H1 (cell line): ENCODE results near the gene PEX16. TPM values are rescaled to one million over a fixed set of nuclear protein-coding genes. Genes with fewer than 3 reads are reported as not detected.

Experiments used
- CTCF ChIA-PET: fragments of 300-600 bp; sonication (Branson Sonifier 250); formaldehyde crosslinking; loops from one replicate; lab custom pipeline; 2021; ENCODE audit not compliant: partially characterized antibody; lab: Charles Lee
- POLR2A ChIA-PET: fragments of 300-600 bp; sonication (Branson Sonifier 250); formaldehyde crosslinking; loops from one replicate; lab custom pipeline; 2021; ENCODE audit warnings: inconsistent platforms; ENCODE audit not compliant: partially characterized antibody; lab: Charles Lee
- DNase-seq, 2 experiments: peaks; one replicate each; pipeline versions ENCODE4 v3.0.0 to v3.0.0-alpha.2; 2010 to 2022; ENCODE audit warnings: low spot score in 2 of 2, low read depth in 1 of 2, mixed read lengths in 1 of 2
- FAIRE-seq: peaks from 2 replicates; lab custom pipeline; 2011; peaks lifted over from hg19 to GRCh38; lab: Jason Lieb, UNC
- H2AFZ ChIP-seq: 2 replicates; pipeline ENCODE4 v1.8.1; 2012; ENCODE audit warnings: low read length, inconsistent platforms
- H2AK5ac ChIP-seq: 2 replicates; pipeline ENCODE4 v1.6.1; 2013; ENCODE audit warnings: low read depth, low read length
- H2BK120ac ChIP-seq: replicated peaks from 2 replicates; pipeline ENCODE3; 2013; ENCODE audit warnings: low read depth, low read length, inconsistent platforms
- H2BK12ac ChIP-seq: 2 replicates; pipeline ENCODE4 v1.6.1; 2013; ENCODE audit warnings: low read depth, low read length
- H2BK15ac ChIP-seq: 2 replicates; pipeline ENCODE4 v1.6.1; 2013; ENCODE audit warnings: low read length
- H2BK20ac ChIP-seq: 2 replicates; pipeline ENCODE4 v1.6.1; 2013; ENCODE audit warnings: low read length
- H2BK5ac ChIP-seq: 2 replicates; pipeline ENCODE4 v1.6.1; 2013; ENCODE audit warnings: low read depth, low read length
- H3K14ac ChIP-seq: 2 replicates; pipeline ENCODE4 v1.6.1; 2013; ENCODE audit warnings: inconsistent platforms; ENCODE audit not compliant: insufficient read length
- H3K18ac ChIP-seq: 2 replicates; pipeline ENCODE4 v1.6.1; 2013; ENCODE audit warnings: low read length; ENCODE audit errors: extremely low read depth
- H3K23ac ChIP-seq: 2 replicates; pipeline ENCODE4 v1.6.1; 2013; ENCODE audit warnings: inconsistent platforms; ENCODE audit not compliant: insufficient read length
- H3K23me2 ChIP-seq: 2 replicates; pipeline ENCODE4 v1.6.1; 2013; ENCODE audit warnings: low read depth, low read length
- H3K27ac ChIP-seq: 2 replicates; pipeline ENCODE4 v1.6.1; 2011; ENCODE audit warnings: low read depth, low read length, inconsistent platforms
- H3K27me3 ChIP-seq, 4 experiments: replicated peaks in 1 of 4; 1 replicate in 1 of 4; 2 replicates in 3 of 4; pipeline versions ENCODE4 v1.6.1 to v1.8.1; 2011 to 2013; ENCODE audit warnings: low read length in 3 of 4, mild to moderate bottlenecking in 3 of 4, inconsistent platforms in 2 of 4, mixed read lengths in 2 of 4, moderate library complexity in 1 of 4; ENCODE audit not compliant: control insufficient read depth in 3 of 4, insufficient read depth in 3 of 4; ENCODE audit errors: extremely low read depth in 1 of 4
- H3K36me3 ChIP-seq, 4 experiments: 2 replicates each; pipeline versions ENCODE4 v1.6.1 to v1.8.1; 2011 to 2013; ENCODE audit warnings: mild to moderate bottlenecking in 4 of 4, low read length in 3 of 4, moderate library complexity in 2 of 4, control low read depth in 1 of 4, inconsistent platforms in 1 of 4; ENCODE audit not compliant: insufficient read depth in 4 of 4, control insufficient read depth in 2 of 4
- H3K4ac ChIP-seq: replicated peaks from 2 replicates; pipeline ENCODE3; 2013; ENCODE audit warnings: low read length, low read depth, mixed read lengths, inconsistent platforms; ENCODE audit not compliant: insufficient read length
- H3K4me1 ChIP-seq, 4 experiments: replicated peaks in 1 of 4; 1 replicate in 1 of 4; 2 replicates in 3 of 4; pipeline versions ENCODE4 v1.6.1 to v1.8.1; 2011 to 2013; ENCODE audit warnings: low read length in 3 of 4, inconsistent platforms in 2 of 4, mixed read lengths in 1 of 4; ENCODE audit not compliant: insufficient read depth in 4 of 4, control insufficient read depth in 3 of 4
- H3K4me2 ChIP-seq, 2 experiments: 2 replicates each; pipeline versions ENCODE4 v1.6.1 to v1.8.1; 2011 to 2013; ENCODE audit warnings: low read depth in 2 of 2, low read length in 2 of 2, control low read depth in 1 of 2, inconsistent platforms in 1 of 2, mild to moderate bottlenecking in 1 of 2; ENCODE audit not compliant: insufficient read depth in 1 of 2
- H3K4me3 ChIP-seq, 4 experiments: fragments of 200-600, 300-600 bp in 1 of 4; sonication (generic), shearing (Covaris generic), sonication (Bioruptor Twin) in 1 of 4; 2 replicates each; pipeline versions ENCODE4 v1.5.1 to v1.8.1; 2011 to 2016; ENCODE audit warnings: low read length in 4 of 4, low read depth in 3 of 4, control low read depth in 2 of 4, inconsistent platforms in 2 of 4, mild to moderate bottlenecking in 2 of 4, mixed read lengths in 1 of 4, moderate library complexity in 1 of 4; ENCODE audit not compliant: insufficient read depth in 2 of 4; ENCODE audit errors: extremely low read depth in 1 of 4
- H3K56ac ChIP-seq: replicated peaks from 2 replicates; pipeline ENCODE3; 2013; ENCODE audit warnings: low read depth, mild to moderate bottlenecking, mixed read lengths, low read length, inconsistent platforms; ENCODE audit not compliant: insufficient read length
- H3K79me1 ChIP-seq: 2 replicates; pipeline ENCODE4 v1.6.1; 2013; ENCODE audit warnings: low read depth, low read length, control low read depth
- H3K79me2 ChIP-seq, 2 experiments: 2 replicates each; pipeline versions ENCODE4 v1.6.1 to v1.8.1; 2012 to 2013; ENCODE audit warnings: low read length in 2 of 2, mild to moderate bottlenecking in 2 of 2, inconsistent platforms in 1 of 2; ENCODE audit not compliant: insufficient read depth in 2 of 2, control insufficient read depth in 1 of 2
- H3K9ac ChIP-seq, 4 experiments: replicated peaks in 1 of 4; 1 replicate in 1 of 4; 2 replicates in 3 of 4; pipeline versions ENCODE4 v1.6.1 to v1.8.1; 2011 to 2013; ENCODE audit warnings: low read depth in 3 of 4, low read length in 3 of 4, control low read depth in 2 of 4, mild to moderate bottlenecking in 2 of 4, moderate library complexity in 2 of 4, inconsistent platforms in 1 of 4; ENCODE audit errors: extremely low read depth in 1 of 4
- H3K9me3 ChIP-seq, 2 experiments: 2 replicates each; pipeline versions ENCODE4 v1.6.1 to v1.8.1; 2012 to 2013; ENCODE audit warnings: mild to moderate bottlenecking in 2 of 2, moderate library complexity in 2 of 2, control low read depth in 1 of 2, inconsistent platforms in 1 of 2, low read depth in 1 of 2, low read length in 1 of 2, mixed read lengths in 1 of 2; ENCODE audit not compliant: insufficient read depth in 2 of 2
- H4K20me1 ChIP-seq, 2 experiments: replicated peaks in 1 of 2; 2 replicates each; pipeline versions ENCODE3 to v1.8.1; 2011 to 2013; ENCODE audit warnings: inconsistent platforms in 2 of 2, low read length in 2 of 2, mild to moderate bottlenecking in 1 of 2; ENCODE audit not compliant: insufficient read depth in 2 of 2, control insufficient read depth in 1 of 2
- H4K5ac ChIP-seq: 2 replicates; pipeline ENCODE4 v1.6.1; 2013; ENCODE audit warnings: low read length, low read depth, mixed read lengths, inconsistent platforms; ENCODE audit not compliant: insufficient read length
- H4K8ac ChIP-seq: 2 replicates; pipeline ENCODE4 v1.8.0; 2013; ENCODE audit warnings: mild to moderate bottlenecking, moderate library complexity, low read length, inconsistent platforms; ENCODE audit not compliant: insufficient read depth; ENCODE audit errors: extremely low read depth
- H4K91ac ChIP-seq: replicated peaks from 2 replicates; pipeline ENCODE3; 2013; ENCODE audit warnings: low read length, mixed read lengths, inconsistent platforms; ENCODE audit not compliant: insufficient read length
- BACH1 ChIP-seq: IDR thresholded peaks from 2 replicates; pipeline ENCODE4 v1.6.1; 2012; ENCODE audit warnings: low read length, improper control_type of control experiment
- CBX5 ChIP-seq: fragments of 300-800, 300-1000 bp; sonication (generic); IDR thresholded peaks from 2 replicates; pipeline ENCODE4 v1.7.1; 2016; ENCODE audit warnings: antibody characterized with exemption, low read length, low read depth
- POLR2A ChIP-seq, 2 experiments: IDR thresholded peaks; 1 replicate in 1 of 2; 2 replicates in 1 of 2; pipeline ENCODE4 v1.6.1; 2011; ENCODE audit warnings: low read depth in 2 of 2, low read length in 2 of 2, mild to moderate bottlenecking in 2 of 2; ENCODE audit errors: control extremely low read depth in 1 of 2
- POU5F1 ChIP-seq: IDR thresholded peaks from 2 replicates; pipeline ENCODE4 v1.6.1; 2011; ENCODE audit warnings: low read depth, mild to moderate bottlenecking, low read length, moderate library complexity
- SP1 ChIP-seq: IDR thresholded peaks from 2 replicates; pipeline ENCODE4 v1.6.1; 2011; ENCODE audit warnings: low read depth, low read length
- SP4 ChIP-seq: IDR thresholded peaks from 2 replicates; pipeline ENCODE4 v1.6.1; 2012; ENCODE audit warnings: low read length, inconsistent platforms
- TAF7 ChIP-seq: optimal IDR thresholded peaks from 2 replicates; pipeline ENCODE3; 2011; ENCODE audit warnings: low read depth, mild to moderate bottlenecking, inconsistent platforms, low read length, moderate library complexity, borderline replicate concordance
- TCF12 ChIP-seq: IDR thresholded peaks from 2 replicates; pipeline ENCODE4 v1.6.1; 2011; ENCODE audit warnings: low read depth, mild to moderate bottlenecking, low read length
- WGBS, 2 experiments: shearing (Covaris generic) in 1 of 2; methylation state at CpG; one replicate each; pipeline versions ENCODE4 v1.1.6 to v1.1.7; 2013 to 2015; ENCODE audit warnings: low lambda C conversion rate in 2 of 2, mixed read lengths in 2 of 2, inconsistent platforms in 1 of 2, low coverage in 1 of 2, missing lambda C conversion rate in 1 of 2; ENCODE audit not compliant: insufficient replicate concordance in 2 of 2, insufficient coverage in 1 of 2, insufficient read length in 1 of 2; ENCODE audit errors: extremely low coverage in 1 of 2, missing lambda C conversion rate in 1 of 2; 5-methylcytosine and 5-hydroxymethylcytosine counted together
- polyA plus RNA-seq, 7 experiments: library from polyadenylated mRNA; depleted of rRNA in 3 of 7; stranded (reverse) in 5 of 7; unstranded in 2 of 7; fragments of >200 nt in 5 of 7; fragments of 200-250 nt in 2 of 7; gene quantifications; 1 replicate in 5 of 7; 2 replicates in 1 of 7; 4 replicates in 1 of 7; pipeline versions ENCODE4 v1.2.1 to v1.2.3, GENCODE V29; 2011 to 2013; ENCODE audit warnings: missing spikeins in 2 of 7, mixed read lengths in 2 of 7
- total RNA-seq: library from RNA; stranded (reverse); fragmentation: NEBNext Ultra II Directional; extraction: Animal tissue kit (Norgen Biotek cat#: 25700); gene quantifications from 2 replicates; pipeline ENCODE4 v1.2.1, GENCODE V29; 2021

The PEX16 gene
- total and polyA plus RNA-seq, 2 of the 8 experiments (the other 6 are each of a cell fraction or from before 2014, with no cell fraction given): 29.2 to 36.0 TPM

DNA sequence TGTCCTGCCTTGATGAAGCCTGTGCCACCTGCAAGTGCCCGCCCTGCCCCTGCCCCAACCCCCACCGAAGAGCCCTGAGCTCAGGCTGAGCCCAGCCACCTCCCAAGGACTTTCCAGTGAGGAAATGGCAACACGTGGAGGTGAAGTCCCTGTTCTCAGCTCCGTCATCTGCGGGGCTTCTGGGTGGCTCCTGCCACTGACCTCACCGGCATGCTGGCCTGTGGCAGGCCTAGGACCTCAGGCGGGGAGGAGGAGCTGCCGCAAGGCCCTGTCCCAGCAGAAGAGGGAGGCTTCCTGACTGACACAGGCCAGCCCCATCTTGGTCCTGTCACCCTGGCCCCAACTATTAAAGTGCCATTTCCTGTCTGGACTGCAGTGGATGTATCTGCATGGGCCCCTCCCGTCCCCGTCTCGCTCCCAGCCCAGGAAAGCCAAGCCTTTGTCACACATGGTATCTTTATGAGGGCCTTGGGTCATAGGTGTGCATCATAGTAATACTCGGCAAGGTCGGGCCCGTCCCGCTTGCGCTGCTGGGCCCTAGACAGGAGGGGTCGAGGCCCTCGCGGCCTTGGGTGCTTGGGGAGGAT lies 11.5 kb downstream of the PEX16 start:
- Histone ChIP-seq H3K23me2 (0 out of 2 replicates have a peak, but pooled peaks cover 2% of the 10 kb centered on the region), H2BK12ac (no peak overlapping the region), H3K27ac (no peak overlapping the region), H3K56ac (no peak overlapping the region), H4K5ac (no peak overlapping the region), H2BK15ac (no peak overlapping the region), H2BK120ac (no peak overlapping the region), H3K36me3 (peaks cover 6 to 23% (median 18%) of the 10 kb centered on the region in 4 experiments; a peak in 6 of 8 replicates), H3K14ac (no peak overlapping the region), H2BK20ac (no peak overlapping the region), H4K20me1 (peaks cover 3 to 20% of the 10 kb centered on the region in 2 experiments), H3K4me1 (peaks cover 0 to under 1% (median 0%) of the 10 kb centered on the region in 4 experiments; a peak in 1 of 7 replicates), H4K8ac (peak overlapping the region; percentile 80), H2AK5ac (no peak overlapping the region), H3K4ac (no peak overlapping the region), H3K4me2 (no peak overlapping the region), H3K4me3 (no peak overlapping the region), H2AFZ (no peak overlapping the region), H3K79me2 (no peaks in the 10 kb centered on the region), H3K27me3 (no peaks in the 10 kb centered on the region), H3K79me1 (no peaks in the 10 kb centered on the region), H3K9ac (no peak overlapping the region), H4K91ac (no peak overlapping the region), H3K23ac (no peak overlapping the region), H3K18ac (no peak overlapping the region), H2BK5ac (no peak overlapping the region), H3K9me3 (no peaks in the 10 kb centered on the region)
- FAIRE-seq (no peak), DNase-seq (no peak)
- WGBS, 2 experiments: 90% methylated on average over 15 of the region's 19 CpGs; no CpG with 5 or more reads in 1 of the 2 experiments
- ChIA-PET POLR2A (interaction anchor here (0.9 to 6.2 kb wide), 6 partner anchors 10 to 44 kb away, joined by 3 to 36 read pairs (median 4); partner anchors contain the start of genes LARGE2 and PEX16), CTCF (interaction anchor here (1.2 to 1.4 kb wide), 2 partner anchors 12 to 100 kb away, joined by 4 read pairs; no protein-coding TSS in a partner anchor)
- no peak for TF ChIP-seq TCF12
- TF ChIP-seq SP4: no peak
- no peak for TF ChIP-seq CBX5
- no peak for TF ChIP-seq SP1
- TF ChIP-seq POU5F1: no peak
- TF ChIP-seq TAF7: no peak
- TF ChIP-seq POLR2A (IDR thresholded peaks at IDR 0.05; ENCODE audit: control extremely low read depth in 1 of 2, low read depth in 2 of 2, low read length in 2 of 2): no peak
- no peak for TF ChIP-seq BACH1
